ENCODE data around the gene LRRC42.

LRRC42 gene

DNA sequence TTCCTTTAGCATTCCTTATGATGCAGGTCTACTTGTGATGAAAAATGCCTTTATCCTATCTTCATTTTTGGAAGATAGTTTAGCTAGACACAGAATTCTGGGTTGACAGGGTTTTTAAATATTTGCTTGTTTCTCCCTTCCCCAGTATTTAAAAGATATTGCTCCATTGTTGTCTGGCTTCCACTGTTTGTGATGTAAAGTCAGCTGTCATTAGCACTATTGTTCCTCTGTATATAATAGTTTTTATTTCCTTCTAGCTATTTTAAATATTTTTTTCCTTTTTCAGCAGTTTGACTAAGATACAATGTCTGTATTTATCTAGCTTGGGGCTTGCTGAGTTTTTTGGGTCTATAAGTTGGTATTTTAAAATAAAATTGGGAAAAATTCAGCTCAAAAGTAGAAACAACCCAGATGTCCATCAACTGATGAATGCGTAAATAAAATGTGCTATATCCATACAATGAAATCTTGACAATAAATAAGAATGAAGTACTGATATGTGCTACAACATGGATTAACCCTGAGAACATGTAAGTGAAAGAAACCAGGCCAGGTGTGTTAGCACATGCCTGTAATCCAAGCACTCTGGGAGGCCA lies 11.9 kb upstream of the LRRC42 start:
- Histone ChIP-seq H4K8ac (ENCODE audit: low read depth, low read length) (no peak overlapping the region), H3K79me1 (ENCODE audit: low read length) (no peaks in the 10 kb centered on the region), H2AK5ac (ENCODE audit: low read length) (no peak overlapping the region), H3K36me3 (ENCODE audit: control insufficient read depth in 1 of 2, insufficient read depth in 2 of 2, low read length in 2 of 2) (peaks cover 5 to 10% of the 10 kb centered on the region in 2 experiments), H3K79me2 (ENCODE audit: control insufficient read depth, insufficient read depth, low read length, poor library complexity) (no peaks in the 10 kb centered on the region), H3K18ac (ENCODE audit: low read length) (no peak overlapping the region), H2BK5ac (ENCODE audit: low read depth, low read length, poor library complexity) (no peak overlapping the region), H2AFZ (ENCODE audit: insufficient read depth, low read length, poor library complexity) (no peak overlapping the region), H3K27me3 (ENCODE audit: insufficient read depth, low read length) (no peaks in the 10 kb centered on the region), H3K4me2 (ENCODE audit: low read length) (no peak overlapping the region), H4K91ac (ENCODE audit: low read depth, low read length) (no peak overlapping the region), H3K9me3 (ENCODE audit: insufficient read depth, low read depth, low read length) (peaks cover 11% of the 10 kb centered on the region), H4K12ac (ENCODE audit: low read depth, low read length) (no peak overlapping the region), H3K4me1 (ENCODE audit: control insufficient read depth in 1 of 2, insufficient read depth in 2 of 2, low read length in 2 of 2) (no peaks in the 10 kb centered on the region), H3K4me3 (ENCODE audit: low read depth, low read length) (no peak overlapping the region), H3K4ac (ENCODE audit: low read depth, low read length) (no peak overlapping the region), H2BK12ac (ENCODE audit: low read length) (no peak overlapping the region), H2BK120ac (ENCODE audit: insufficient read depth, low read length, poor library complexity) (no peak overlapping the region), H3K23ac (ENCODE audit: low read length) (no peak overlapping the region), H3K14ac (ENCODE audit: low read length) (no peak overlapping the region), H3K27ac (ENCODE audit: low read depth, low read length) (no peak overlapping the region), H3K9ac (ENCODE audit: low read length) (no peak overlapping the region)
- no peak for DNase-seq
- WGBS (ENCODE audit: extremely low coverage, insufficient coverage, insufficient read length): no CpG with 5 or more reads among the region's 1 CpG

DNA sequence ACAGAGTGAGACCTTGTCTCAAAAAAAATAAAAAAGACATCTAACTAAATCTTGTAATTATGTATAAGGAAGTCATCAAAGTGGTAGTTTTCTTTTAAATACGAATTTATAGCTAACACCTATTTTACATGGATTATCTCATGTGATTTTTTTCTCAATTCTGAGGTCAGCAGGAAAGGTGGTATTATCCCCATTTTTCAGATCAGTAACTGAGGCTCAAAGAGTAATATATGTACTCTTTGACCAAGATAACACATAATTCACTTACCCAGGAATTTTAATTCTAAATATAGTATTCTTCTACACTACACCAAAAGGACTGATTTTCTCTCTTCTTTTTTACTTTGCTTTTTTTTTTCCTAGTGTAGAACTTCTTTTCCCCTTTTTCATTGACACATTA lies 9.7 kb upstream of the LRRC42 start:
- WGBS (ENCODE audit: extremely low coverage, insufficient coverage, insufficient read length): no CpG with 5 or more reads among the region's 1 CpG

GRCh38 chr1:53938136-53938830 lies 7.9 kb upstream of the LRRC42 start:
- DNase-seq: no peak
- H3K4me1 ChIP-seq (ENCODE audit: control insufficient read depth in 1 of 2, insufficient read depth in 2 of 2, low read length in 2 of 2): peaks cover 0 to 1% of the 10 kb centered on the region in 2 experiments
- H3K4ac ChIP-seq (ENCODE audit: low read depth, low read length): no peak overlapping the region
- peaks cover 6% of the 10 kb centered on the region for H3K9me3 ChIP-seq (ENCODE audit: insufficient read depth, low read depth, low read length)
- no peaks in the 10 kb centered on the region for H3K79me1 ChIP-seq (ENCODE audit: low read length)
- no peak overlapping the region for H3K27ac ChIP-seq (ENCODE audit: low read depth, low read length)
- H4K8ac ChIP-seq (ENCODE audit: low read depth, low read length): no peak overlapping the region
- no peak overlapping the region for H3K4me3 ChIP-seq (ENCODE audit: low read depth, low read length)
- peaks cover 0 to 4% of the 10 kb centered on the region in 2 experiments for H3K36me3 ChIP-seq (ENCODE audit: control insufficient read depth in 1 of 2, insufficient read depth in 2 of 2, low read length in 2 of 2)
- H4K91ac ChIP-seq (ENCODE audit: low read depth, low read length): no peak overlapping the region
- no peak overlapping the region for H2BK5ac ChIP-seq (ENCODE audit: low read depth, low read length, poor library complexity)
- H2AK5ac ChIP-seq (ENCODE audit: low read length): no peak overlapping the region
- no peak overlapping the region for H3K9ac ChIP-seq (ENCODE audit: low read length)
- no peaks in the 10 kb centered on the region for H3K79me2 ChIP-seq (ENCODE audit: control insufficient read depth, insufficient read depth, low read length, poor library complexity)
- H4K12ac ChIP-seq (ENCODE audit: low read depth, low read length): no peak overlapping the region
- H3K27me3 ChIP-seq (ENCODE audit: insufficient read depth, low read length): no peaks in the 10 kb centered on the region
- no peak overlapping the region for H3K23ac ChIP-seq (ENCODE audit: low read length)
- no peak overlapping the region for H2BK120ac ChIP-seq (ENCODE audit: insufficient read depth, low read length, poor library complexity)
- no peak overlapping the region for H3K14ac ChIP-seq (ENCODE audit: low read length)
- no peak overlapping the region for H2AFZ ChIP-seq (ENCODE audit: insufficient read depth, low read length, poor library complexity)
- no peak overlapping the region for H2BK12ac ChIP-seq (ENCODE audit: low read length)
- no CpG with 5 or more reads among the region's 4 CpGs for WGBS (ENCODE audit: extremely low coverage, insufficient coverage, insufficient read length)
- H3K18ac ChIP-seq (ENCODE audit: low read length): no peak overlapping the region
- H3K4me2 ChIP-seq (ENCODE audit: low read length): no peak overlapping the region

More for the DNA sequence above, 9.7 kb upstream of the LRRC42 start:
- Histone ChIP-seq H3K18ac (ENCODE audit: low read length) (no peak overlapping the region), H2BK12ac (ENCODE audit: low read length) (no peak overlapping the region), H2BK5ac (ENCODE audit: low read depth, low read length, poor library complexity) (no peak overlapping the region), H3K4ac (ENCODE audit: low read depth, low read length) (no peak overlapping the region), H2AFZ (ENCODE audit: insufficient read depth, low read length, poor library complexity) (no peak overlapping the region), H3K36me3 (ENCODE audit: control insufficient read depth in 1 of 2, insufficient read depth in 2 of 2, low read length in 2 of 2) (peaks cover 5 to 10% of the 10 kb centered on the region in 2 experiments), H2AK5ac (ENCODE audit: low read length) (no peak overlapping the region), H3K79me1 (ENCODE audit: low read length) (no peaks in the 10 kb centered on the region), H3K23ac (ENCODE audit: low read length) (no peak overlapping the region), H3K14ac (ENCODE audit: low read length) (no peak overlapping the region), H2BK120ac (ENCODE audit: insufficient read depth, low read length, poor library complexity) (no peak overlapping the region), H4K12ac (ENCODE audit: low read depth, low read length) (no peak overlapping the region), H4K91ac (ENCODE audit: low read depth, low read length) (no peak overlapping the region), H4K8ac (ENCODE audit: low read depth, low read length) (no peak overlapping the region), H3K9me3 (ENCODE audit: insufficient read depth, low read depth, low read length) (peaks cover 11% of the 10 kb centered on the region), H3K4me2 (ENCODE audit: low read length) (no peak overlapping the region), H3K4me1 (ENCODE audit: control insufficient read depth in 1 of 2, insufficient read depth in 2 of 2, low read length in 2 of 2) (no peaks in the 10 kb centered on the region), H3K27me3 (ENCODE audit: insufficient read depth, low read length) (no peaks in the 10 kb centered on the region), H3K9ac (ENCODE audit: low read length) (no peak overlapping the region), H3K79me2 (ENCODE audit: control insufficient read depth, insufficient read depth, low read length, poor library complexity) (no peaks in the 10 kb centered on the region), H3K4me3 (ENCODE audit: low read depth, low read length) (no peak overlapping the region), H3K27ac (ENCODE audit: low read depth, low read length) (no peak overlapping the region)
- DNase-seq: no peak

GRCh38 chr1:53942127-53942957 lies 3.8 kb upstream of the LRRC42 start:
- H4K91ac ChIP-seq (ENCODE audit: low read depth, low read length): no peak overlapping the region
- H3K79me2 ChIP-seq (ENCODE audit: control insufficient read depth, insufficient read depth, low read length, poor library complexity): peaks cover 11% of the 10 kb centered on the region
- no peak overlapping the region for H3K4me2 ChIP-seq (ENCODE audit: low read length)
- peaks cover 11% of the 10 kb centered on the region for H3K79me1 ChIP-seq (ENCODE audit: low read length)
- DNase-seq: peak in 1 of 2 donors; percentile 40
- H3K9ac ChIP-seq (ENCODE audit: low read length): no peak overlapping the region
- H2BK120ac ChIP-seq (ENCODE audit: insufficient read depth, low read length, poor library complexity): no peak overlapping the region
- H3K27ac ChIP-seq (ENCODE audit: low read depth, low read length): no peak overlapping the region
- H2BK12ac ChIP-seq (ENCODE audit: low read length): no peak overlapping the region
- H3K23ac ChIP-seq (ENCODE audit: low read length): no peak overlapping the region
- no peak overlapping the region for H4K12ac ChIP-seq (ENCODE audit: low read depth, low read length)
- no peak overlapping the region for H2AFZ ChIP-seq (ENCODE audit: insufficient read depth, low read length, poor library complexity)
- peaks cover 4 to 15% of the 10 kb centered on the region in 2 experiments for H3K4me1 ChIP-seq (ENCODE audit: control insufficient read depth in 1 of 2, insufficient read depth in 2 of 2, low read length in 2 of 2)
- no peak overlapping the region for H4K8ac ChIP-seq (ENCODE audit: low read depth, low read length)
- no peak overlapping the region for H3K14ac ChIP-seq (ENCODE audit: low read length)
- no peaks in the 10 kb centered on the region for H3K9me3 ChIP-seq (ENCODE audit: insufficient read depth, low read depth, low read length)
- H3K18ac ChIP-seq (ENCODE audit: low read length): no peak overlapping the region
- H2AK5ac ChIP-seq (ENCODE audit: low read length): no peak overlapping the region
- no peak overlapping the region for H2BK5ac ChIP-seq (ENCODE audit: low read depth, low read length, poor library complexity)
- H3K36me3 ChIP-seq (ENCODE audit: control insufficient read depth in 1 of 2, insufficient read depth in 2 of 2, low read length in 2 of 2): no peaks in the 10 kb centered on the region
- no peak overlapping the region for H3K4me3 ChIP-seq (ENCODE audit: low read depth, low read length)
- no peak overlapping the region for H3K4ac ChIP-seq (ENCODE audit: low read depth, low read length)
- no CpG with 5 or more reads among the region's 7 CpGs for WGBS (ENCODE audit: extremely low coverage, insufficient coverage, insufficient read length)
- H3K27me3 ChIP-seq (ENCODE audit: insufficient read depth, low read length): no peaks in the 10 kb centered on the region

Data from trophoblast cell (in vitro differentiated cells and primary cell).